ENCODE measurements around the gene DENR. TPM values are rescaled to one million over a fixed set of nuclear protein-coding genes. Genes with fewer than 3 reads are reported as not detected.
"Not testable (repeated sequence)": the region's sequence is repeated elsewhere in the genome, so short reads cannot be mapped to it uniquely, and the experiment has no call there.

DENR gene
- total and polyA plus RNA-seq, 5 donors = 16.5 to 26.5 (median 25.7) TPM

- Histone ChIP-seq H3K27ac (ENCODE audit: low read length) (no peak overlapping the region), H3K4me1 (ENCODE audit: control insufficient read depth, insufficient read depth, low read length) (no peaks in the 10 kb centered on the region), H3K4me3 (ENCODE audit: low read length) (no peak overlapping the region), H3K9me3 (ENCODE audit: control insufficient read depth, low read length) (no peaks in the 10 kb centered on the region), H3K27me3 (ENCODE audit: control insufficient read depth, insufficient read depth) (no peaks in the 10 kb centered on the region)
- DNase-seq (peak in 1 of 3 donors; percentile 49), ATAC-seq (no peak)
- 87% methylated on average over 7 of the region's 7 CpGs for WGBS
- intact Hi-C loops (cut with DNase I) = no loop called here
These were observed 8.6 kb upstream of the DENR start for GRCh38 chr12:122743895-122744525.

GRCh38 chr12:122747224-122748135, 5.1 kb upstream of the DENR start:
- no peak overlapping the region for H3K27ac ChIP-seq (ENCODE audit: low read length)
- intact Hi-C loops (cut with DNase I) = no loop called here

GRCh38 chr12:122749569-122750332, 2.9 kb upstream of the DENR start:
- DNase-seq (no peak), ATAC-seq (no peak)
- WGBS = 74% methylated on average over 6 of the region's 6 CpGs
- Histone ChIP-seq H3K4me3 (ENCODE audit: low read length) (no peak overlapping the region), H3K27ac (ENCODE audit: low read length) (no peak overlapping the region), H3K9me3 (ENCODE audit: control insufficient read depth, low read length) (no peaks in the 10 kb centered on the region), H3K4me1 (ENCODE audit: control insufficient read depth, insufficient read depth, low read length) (no peaks in the 10 kb centered on the region), H3K27me3 (ENCODE audit: control insufficient read depth, insufficient read depth) (no peaks in the 10 kb centered on the region)
- intact Hi-C loops (cut with DNase I) = loop anchor here in 1 of 4 donors (5.0 kb wide), 1 partner anchor 112 kb away; no protein-coding TSS in a partner anchor

More at GRCh38 chr12:122747224-122748135, 5.1 kb upstream of the DENR start:
- DNase-seq (no peak), ATAC-seq (no peak)
- H3K27me3 ChIP-seq (ENCODE audit: control insufficient read depth, insufficient read depth) = no peaks in the 10 kb centered on the region
- H3K4me1 ChIP-seq (ENCODE audit: control insufficient read depth, insufficient read depth, low read length) = no peaks in the 10 kb centered on the region
- H3K9me3 ChIP-seq (ENCODE audit: control insufficient read depth, low read length) = no peaks in the 10 kb centered on the region
- 77% methylated on average over 9 of the region's 9 CpGs for WGBS
- H3K4me3 ChIP-seq (ENCODE audit: low read length) = no peak overlapping the region

- WGBS = 67% methylated on average over 17 of the region's 17 CpGs
- not testable (repeated sequence) for H3K4me1 ChIP-seq (ENCODE audit: control insufficient read depth, insufficient read depth, low read length); H3K9me3 ChIP-seq (ENCODE audit: control insufficient read depth, low read length); H3K27me3 ChIP-seq (ENCODE audit: control insufficient read depth, insufficient read depth); H3K27ac ChIP-seq (ENCODE audit: low read length); H3K4me3 ChIP-seq (ENCODE audit: low read length); ATAC-seq; DNase-seq
- intact Hi-C loops (cut with DNase I) = loop anchor here in 1 of 4 donors (5.0 kb wide), 1 partner anchor 114 kb away; no protein-coding TSS in a partner anchor
These were observed 1.7 kb upstream of the DENR start for GRCh38 chr12:122750781-122751515.

GRCh38 chr12:122753319-122753650, 661 bp downstream of the DENR start:
- DNase-seq (no peak), ATAC-seq (no peak)
- Histone ChIP-seq H3K9me3 (ENCODE audit: control insufficient read depth, low read length) (no peaks in the 10 kb centered on the region), H3K4me3 (ENCODE audit: low read length) (peak overlapping the region; percentile 70), H3K27me3 (ENCODE audit: control insufficient read depth, insufficient read depth) (no peaks in the 10 kb centered on the region), H3K27ac (ENCODE audit: low read length) (no peak overlapping the region), H3K4me1 (ENCODE audit: control insufficient read depth, insufficient read depth, low read length) (no peaks in the 10 kb centered on the region)
- intact Hi-C loops (cut with DNase I) = loop anchor here in 1 of 4 donors (5.0 kb wide), 1 partner anchor 116 kb away; no protein-coding TSS in a partner anchor
- 7% methylated on average over 5 of the region's 5 CpGs for WGBS

GRCh38 chr12:122754790-122755189, 2.2 kb downstream of the DENR start:
- no peak for DNase-seq
- ATAC-seq = no peak
- Histone ChIP-seq H3K4me3 (ENCODE audit: low read length) (no peak overlapping the region), H3K4me1 (ENCODE audit: control insufficient read depth, insufficient read depth, low read length) (no peaks in the 10 kb centered on the region), H3K27ac (ENCODE audit: low read length) (no peak overlapping the region), H3K9me3 (ENCODE audit: control insufficient read depth, low read length) (no peaks in the 10 kb centered on the region), H3K27me3 (ENCODE audit: control insufficient read depth, insufficient read depth) (no peaks in the 10 kb centered on the region)
- WGBS = 95% methylated on average over 1 of the region's 1 CpG
- intact Hi-C loops (cut with DNase I) = loop anchor here in 1 of 4 donors (5.0 kb wide), 1 partner anchor 117 kb away; no protein-coding TSS in a partner anchor

GRCh38 chr12:122757568-122757967, 4.9 kb downstream of the DENR start:
- intact Hi-C loops (cut with DNase I) = no loop called here
- H3K27ac ChIP-seq (ENCODE audit: low read length) = no peak overlapping the region
- ATAC-seq (no peak), DNase-seq (no peak)
- no peaks in the 10 kb centered on the region for H3K27me3 ChIP-seq (ENCODE audit: control insufficient read depth, insufficient read depth)
- no peak overlapping the region for H3K4me3 ChIP-seq (ENCODE audit: low read length)
- H3K4me1 ChIP-seq (ENCODE audit: control insufficient read depth, insufficient read depth, low read length) = no peaks in the 10 kb centered on the region
- H3K9me3 ChIP-seq (ENCODE audit: control insufficient read depth, low read length) = no peaks in the 10 kb centered on the region
- WGBS = 89% methylated on average over 1 of the region's 1 CpG

GRCh38 chr12:122785503-122785902, 32.9 kb downstream of the DENR start:
- no peak for ATAC-seq
- 83% methylated on average over 7 of the region's 7 CpGs for WGBS
- Histone ChIP-seq H3K9me3 (ENCODE audit: control insufficient read depth, low read length) (no peaks in the 10 kb centered on the region), H3K27me3 (ENCODE audit: control insufficient read depth, insufficient read depth) (no peaks in the 10 kb centered on the region), H3K4me3 (ENCODE audit: low read length) (no peak overlapping the region), H3K27ac (ENCODE audit: low read length) (no peak overlapping the region), H3K4me1 (ENCODE audit: control insufficient read depth, insufficient read depth, low read length) (no peaks in the 10 kb centered on the region)
- DNase-seq = no peak
- intact Hi-C loops (cut with DNase I) = no loop called here

GRCh38 chr12:122788387-122788786, 35.8 kb downstream of the DENR start:
- ATAC-seq (no peak), DNase-seq (no peak)
- Histone ChIP-seq H3K27ac (ENCODE audit: low read length) (no peak overlapping the region), H3K4me3 (ENCODE audit: low read length) (no peak overlapping the region), H3K9me3 (ENCODE audit: control insufficient read depth, low read length) (no peaks in the 10 kb centered on the region), H3K4me1 (ENCODE audit: control insufficient read depth, insufficient read depth, low read length) (no peaks in the 10 kb centered on the region), H3K27me3 (ENCODE audit: control insufficient read depth, insufficient read depth) (no peaks in the 10 kb centered on the region)
- WGBS = 82% methylated on average over 4 of the region's 4 CpGs
- intact Hi-C loops (cut with DNase I) = no loop called here

- Histone ChIP-seq H3K27ac (ENCODE audit: low read length) (no peak overlapping the region), H3K4me1 (ENCODE audit: control insufficient read depth, insufficient read depth, low read length) (no peaks in the 10 kb centered on the region), H3K4me3 (ENCODE audit: low read length) (no peak overlapping the region), H3K27me3 (ENCODE audit: control insufficient read depth, insufficient read depth) (no peaks in the 10 kb centered on the region), H3K9me3 (ENCODE audit: control insufficient read depth, low read length) (no peaks in the 10 kb centered on the region)
- WGBS = 85% methylated on average over 5 of the region's 5 CpGs
- DNase-seq = no peak
- intact Hi-C loops (cut with DNase I) = loop anchor here (5.0 to 10.0 kb wide), 3 partner anchors 158 to 165 kb away; no protein-coding TSS in a partner anchor
- ATAC-seq = no peak
These were observed 37.0 kb downstream of the DENR start for GRCh38 chr12:122789637-122790036.

All from right cardiac atrium (tissue), 5 donors.